GM12892 (cell line): ENCODE data around the gene PSKH1.
"Not testable (repeated sequence)": the region's sequence is repeated elsewhere in the genome, so short reads cannot be mapped to it uniquely, and the experiment has no call there.

Experiments used
- DNase-seq: peaks from one replicate; pipeline ENCODE4 v3.0.0; 2011; ENCODE audit not compliant: insufficient read length
- FAIRE-seq: peaks from 2 replicates; lab custom pipeline; 2011; peaks lifted over from hg19 to GRCh38; lab: Jason Lieb, UNC
- POLR2A ChIP-seq: IDR thresholded peaks from 2 replicates; pipeline ENCODE4 v1.6.1; 2011; ENCODE audit warnings: low read depth, low read length, control low read depth
- POLR2AphosphoS5 ChIP-seq: IDR thresholded peaks from 2 replicates; pipeline ENCODE4 v1.6.1; 2011; ENCODE audit warnings: low read depth, low read length, control low read depth
- TAF1 ChIP-seq: IDR thresholded peaks from 2 replicates; pipeline ENCODE4 v1.6.1; 2011; ENCODE audit warnings: low read depth, mild to moderate bottlenecking, control low read depth, low read length, borderline replicate concordance

PSKH1 gene

GRCh38 chr16:67969254-67970039 is 76.4 kb downstream of the PSKH1 start:
- FAIRE-seq (no peak), DNase-seq (no peak)
- TF ChIP-seq POLR2A (no peak), POLR2AphosphoS5 (no peak), TAF1 (no peak)

- FAIRE-seq (no peak), DNase-seq (no peak)
- TF ChIP-seq POLR2A, result no peak
- no peak for TF ChIP-seq TAF1
- TF ChIP-seq POLR2AphosphoS5, result no peak
Observed at GRCh38 chr16:67971111-67971510, 78.1 kb downstream of the PSKH1 start.

GRCh38 chr16:67972285-67972684 is 79.2 kb downstream of the PSKH1 start:
- DNase-seq, FAIRE-seq: not testable (repeated sequence)

GRCh38 chr16:67975321-67976105 is 82.5 kb downstream of the PSKH1 start:
- DNase-seq (no peak), FAIRE-seq (no peak)
- TF ChIP-seq POLR2A (no peak), TAF1 (no peak), POLR2AphosphoS5 (no peak)

GRCh38 chr16:67976205-67976604 is 83.2 kb downstream of the PSKH1 start:
- FAIRE-seq (no peak), DNase-seq (no peak)
- no peak for TF ChIP-seq TAF1
- TF ChIP-seq POLR2AphosphoS5, result no peak
- TF ChIP-seq POLR2A, result no peak

GRCh38 chr16:67977005-67977404 is 84.0 kb downstream of the PSKH1 start:
- TF ChIP-seq TAF1, result no peak
- DNase-seq, result no peak
- no peak for FAIRE-seq

- DNase-seq (no peak), FAIRE-seq (no peak)
- no peak for TF ChIP-seq POLR2A
- TF ChIP-seq TAF1, result no peak
- TF ChIP-seq POLR2AphosphoS5, result no peak
Observed at GRCh38 chr16:67977469-67978227, 84.6 kb downstream of the PSKH1 start.
